8988T (cell line): ENCODE results near the gene PLEKHN1.
"Not testable (repeated sequence)": the region's sequence is repeated elsewhere in the genome, so short reads cannot be mapped to it uniquely, and the experiment has no call there.

Source experiments
- DNase-seq: peaks from one replicate; pipeline ENCODE4 v3.0.0; 2011

Gene PLEKHN1

DNA sequence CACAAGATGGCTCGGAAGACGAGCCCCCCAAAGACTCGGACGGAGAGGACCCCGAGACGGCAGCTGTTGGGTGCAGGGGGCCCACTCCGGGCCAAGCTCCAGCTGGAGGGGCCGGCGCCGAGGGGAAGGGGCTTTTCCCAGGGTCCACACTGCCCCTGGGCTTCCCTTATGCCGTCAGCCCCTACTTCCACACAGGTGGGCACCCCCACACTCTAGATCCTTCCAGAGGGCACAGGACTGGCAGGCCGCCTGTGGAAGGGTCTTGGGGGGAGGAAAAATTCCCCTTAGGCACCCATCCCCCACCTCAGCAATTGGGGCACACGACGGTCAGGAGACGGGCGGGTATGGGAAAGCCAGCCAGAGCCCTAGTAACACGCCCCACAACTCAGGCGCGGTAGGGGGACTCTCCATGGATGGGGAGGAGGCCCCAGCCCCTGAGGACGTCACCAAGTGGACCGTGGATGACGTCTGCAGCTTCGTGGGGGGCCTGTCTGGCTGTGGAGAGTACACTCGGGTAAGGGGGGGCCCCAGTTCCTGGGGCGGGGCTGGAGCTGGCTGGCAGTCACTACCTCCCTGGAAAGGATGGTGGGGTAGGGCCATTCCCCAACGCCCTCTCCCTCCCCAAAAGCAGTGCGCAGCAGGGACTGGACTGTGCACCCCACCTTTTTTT, 23.3 kb upstream of the PLEKHN1 start:
- DNase-seq, result no peak

DNA sequence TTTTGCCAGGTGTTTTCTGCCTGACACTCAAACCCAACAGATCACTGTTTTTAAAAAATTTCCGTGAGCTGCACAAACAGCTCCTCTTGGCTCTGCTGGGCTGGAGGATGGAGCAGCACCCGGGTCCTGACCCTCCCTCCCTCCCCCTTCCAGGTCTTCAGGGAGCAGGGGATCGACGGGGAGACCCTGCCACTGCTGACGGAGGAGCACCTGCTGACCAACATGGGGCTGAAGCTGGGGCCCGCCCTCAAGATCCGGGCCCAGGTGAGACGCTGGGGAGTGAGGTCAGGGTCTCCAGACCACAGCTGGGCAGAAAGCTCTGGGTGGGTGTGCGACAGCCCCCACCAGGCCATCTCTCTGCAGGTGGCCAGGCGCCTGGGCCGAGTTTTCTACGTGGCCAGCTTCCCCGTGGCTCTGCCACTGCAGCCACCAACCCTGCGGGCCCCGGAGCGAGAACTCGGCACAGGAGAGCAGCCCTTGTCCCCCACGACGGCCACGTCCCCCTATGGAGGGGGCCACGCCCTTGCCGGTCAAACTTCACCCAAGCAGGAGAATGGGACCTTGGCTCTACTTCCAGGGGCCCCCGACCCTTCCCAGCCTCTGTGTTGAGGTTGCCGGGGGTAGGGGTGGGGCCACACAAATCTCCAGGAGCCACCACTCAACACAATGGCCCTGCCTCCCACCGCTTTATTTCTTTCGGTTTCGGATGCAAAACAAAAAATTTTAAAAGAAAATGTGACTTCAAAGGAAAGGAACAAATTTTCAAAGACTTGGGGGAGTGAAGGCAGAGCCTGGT, 22.5 kb upstream of the PLEKHN1 start:
- DNase-seq, result no peak

DNA sequence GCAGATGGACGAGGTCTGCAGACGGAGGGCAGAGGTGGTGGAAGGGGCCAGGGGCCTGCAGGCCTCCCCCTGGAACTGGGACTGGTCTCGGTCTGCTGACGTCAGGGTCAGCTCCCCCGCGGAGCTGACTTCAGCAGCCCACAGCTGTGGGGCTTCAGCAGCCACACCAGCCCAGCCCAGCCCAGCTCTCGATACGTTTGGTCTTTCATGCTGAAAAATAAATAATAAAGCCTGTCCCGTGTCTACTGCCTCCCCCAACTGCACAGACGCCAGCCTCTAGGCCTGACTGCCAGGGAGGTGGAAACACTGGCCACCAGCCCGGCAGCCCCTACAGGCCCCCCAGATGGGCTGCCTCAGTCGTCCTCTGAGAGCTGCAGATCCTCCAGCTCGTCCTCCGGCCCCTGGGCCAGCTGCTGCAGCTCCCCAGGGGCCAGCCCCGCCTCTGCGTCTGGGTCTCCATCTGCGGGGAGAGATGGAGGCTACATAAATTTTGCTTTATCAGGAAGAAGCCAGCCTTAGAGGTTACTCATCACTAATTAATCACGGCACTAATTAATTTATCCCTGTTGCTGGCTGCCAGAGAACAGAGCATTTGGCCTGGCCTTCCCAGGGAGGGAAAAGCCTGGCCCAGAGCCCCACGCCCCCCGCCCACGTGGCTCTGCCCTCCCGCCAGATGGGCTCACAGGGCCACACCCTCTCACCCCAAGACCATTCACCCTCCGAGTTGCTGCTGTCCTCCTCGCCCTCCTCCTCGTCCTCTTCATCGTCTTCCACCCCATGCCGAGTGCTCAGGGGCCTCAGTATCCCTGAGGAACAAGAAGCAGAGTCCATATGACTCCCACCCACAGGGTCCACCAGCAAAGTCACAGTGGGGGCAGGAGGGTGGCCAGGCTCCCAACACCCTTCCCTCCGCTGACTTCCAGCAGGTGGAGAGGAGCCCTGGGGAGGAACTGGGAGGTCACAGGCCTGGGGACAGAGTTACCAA, 21.6 kb upstream of the PLEKHN1 start:
- no peak for DNase-seq

DNA sequence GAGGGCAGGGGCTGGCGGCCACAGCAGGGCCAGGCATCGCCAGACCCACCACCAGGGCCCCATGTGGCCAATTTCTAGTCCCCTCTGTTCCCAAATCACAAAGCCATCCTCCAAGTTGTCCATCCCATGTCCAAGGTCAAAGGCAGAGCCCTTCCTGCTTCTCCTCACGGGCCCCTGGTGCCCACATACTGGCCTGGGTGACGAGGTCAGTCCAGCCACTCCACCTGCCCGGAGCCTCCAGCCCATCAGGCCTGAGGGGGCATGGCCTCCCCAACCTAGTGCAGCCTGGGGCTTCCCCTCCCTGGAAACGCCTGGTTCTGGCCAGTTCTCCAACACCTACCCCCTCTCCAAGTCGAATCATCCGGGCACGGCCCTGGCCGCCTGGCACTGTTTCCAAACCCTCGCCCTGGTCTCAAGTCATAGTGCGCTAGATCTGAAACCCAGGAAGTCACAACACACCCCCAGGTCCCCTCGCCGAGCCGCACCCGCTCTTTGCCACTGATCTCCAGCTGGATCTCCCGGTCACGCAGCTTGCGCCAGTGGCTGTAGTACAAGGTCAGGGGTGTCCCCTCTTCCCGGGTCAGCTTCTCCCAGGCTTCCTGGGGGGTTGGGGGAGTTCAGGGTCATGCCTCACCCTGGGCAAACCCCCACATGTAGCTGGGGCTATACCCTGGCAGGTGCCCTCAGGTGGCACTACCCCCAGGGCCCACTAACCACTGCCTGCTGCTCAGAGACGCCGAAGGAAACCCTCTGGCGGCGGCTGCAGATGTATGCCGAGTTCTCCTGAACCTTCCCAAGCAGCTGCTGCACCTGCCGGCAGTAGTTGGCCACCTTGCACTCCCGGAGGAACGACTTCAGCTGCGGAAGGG, 20.4 kb upstream of the PLEKHN1 start:
- DNase-seq, result no peak

DNA sequence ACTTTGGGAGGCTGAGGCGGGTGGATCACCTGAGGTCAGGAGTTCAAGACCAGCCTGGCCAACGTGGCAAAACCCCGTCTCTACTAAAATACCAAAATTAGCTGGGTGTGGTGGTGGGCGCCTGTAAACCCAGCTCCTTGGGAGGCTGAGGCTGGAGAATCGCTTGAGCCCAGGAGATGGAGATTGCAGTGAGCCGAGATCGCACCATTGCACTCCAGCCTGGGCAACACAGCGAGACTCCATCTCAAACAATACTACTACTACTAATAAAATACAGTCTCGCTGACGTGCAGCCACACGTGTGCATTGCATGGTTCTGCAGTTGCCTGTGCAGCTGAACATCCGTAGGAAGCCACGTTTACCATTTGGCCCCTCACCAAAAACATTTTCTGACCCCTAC, 19.5 kb upstream of the PLEKHN1 start:
- DNase-seq, result not testable (repeated sequence)

DNA sequence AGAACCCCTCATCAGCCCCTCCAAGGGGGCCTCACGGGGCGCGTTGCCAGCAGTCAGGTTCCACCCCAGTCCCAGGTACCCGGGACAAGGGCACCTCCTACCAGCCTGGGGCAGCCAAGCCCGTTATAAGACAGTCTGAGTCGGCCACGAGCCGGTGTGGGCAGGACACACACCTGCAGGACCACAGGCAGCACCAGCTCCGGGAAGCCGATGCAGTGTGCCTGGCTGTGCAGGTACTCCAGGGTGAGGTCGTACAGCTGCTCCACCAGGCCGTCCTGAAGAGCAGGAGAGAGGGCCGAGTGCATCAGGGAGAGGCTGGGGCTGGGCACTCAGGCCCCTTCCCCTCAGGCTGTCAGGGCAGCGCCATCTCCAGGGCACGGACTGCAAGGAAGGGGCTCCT, 18.3 kb upstream of the PLEKHN1 start:
- DNase-seq, result no peak

DNA sequence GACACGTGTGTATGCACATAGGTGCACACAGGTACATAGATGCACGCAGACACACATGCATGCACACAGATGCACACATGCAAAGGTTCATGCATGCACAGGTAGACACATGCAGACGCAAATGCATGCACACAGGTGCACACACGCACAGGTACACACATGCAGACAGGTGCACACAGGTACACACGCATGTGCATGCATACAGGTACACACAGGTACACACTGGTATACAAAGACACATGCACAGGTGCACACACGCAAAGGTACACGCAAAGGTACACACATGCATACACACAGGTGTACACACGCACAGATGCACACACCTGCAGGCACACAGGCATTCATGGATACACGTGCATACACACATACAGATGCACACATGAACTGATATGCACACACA, 16.0 kb upstream of the PLEKHN1 start:
- no peak for DNase-seq

DNA sequence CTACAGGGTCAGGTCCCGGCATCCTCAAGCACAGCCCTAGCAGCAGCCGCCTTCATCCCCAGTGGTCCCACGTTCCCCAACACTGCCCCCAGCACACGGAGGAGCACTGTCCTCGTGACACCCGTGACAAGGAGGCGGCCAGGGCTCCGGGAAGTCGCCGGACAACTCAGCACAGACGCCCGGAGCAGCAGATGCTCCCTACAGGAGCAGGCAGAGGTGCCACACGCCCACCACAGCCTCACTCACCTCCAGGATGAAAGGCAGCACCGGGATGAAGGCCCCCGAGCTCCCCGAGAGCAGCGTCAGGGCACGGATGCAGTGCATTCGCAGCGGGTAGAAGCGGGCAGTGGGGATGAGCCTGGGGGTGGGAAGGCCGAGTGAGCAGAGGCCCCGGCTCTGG, 15.4 kb upstream of the PLEKHN1 start:
- DNase-seq, result no peak

DNA sequence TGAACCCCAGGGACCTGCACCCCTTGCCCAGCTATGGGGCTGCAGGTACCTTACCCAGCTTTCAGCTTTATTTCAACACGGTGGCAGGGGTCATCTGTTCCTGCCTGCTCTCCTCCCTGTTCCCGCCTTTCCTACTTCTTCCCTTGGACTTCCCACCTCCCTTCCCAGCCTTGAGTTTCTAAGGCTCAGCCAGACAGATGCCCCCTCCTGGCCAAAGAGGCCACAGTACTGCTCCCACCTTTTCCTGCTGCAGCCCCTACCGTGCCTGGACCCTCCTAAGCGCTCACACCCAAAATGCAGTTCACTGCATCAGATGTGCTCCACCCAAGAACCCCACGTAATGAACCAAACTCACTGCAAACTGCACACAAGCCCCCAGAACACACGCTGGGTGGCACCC, 14.9 kb upstream of the PLEKHN1 start:
- no peak for DNase-seq

DNA sequence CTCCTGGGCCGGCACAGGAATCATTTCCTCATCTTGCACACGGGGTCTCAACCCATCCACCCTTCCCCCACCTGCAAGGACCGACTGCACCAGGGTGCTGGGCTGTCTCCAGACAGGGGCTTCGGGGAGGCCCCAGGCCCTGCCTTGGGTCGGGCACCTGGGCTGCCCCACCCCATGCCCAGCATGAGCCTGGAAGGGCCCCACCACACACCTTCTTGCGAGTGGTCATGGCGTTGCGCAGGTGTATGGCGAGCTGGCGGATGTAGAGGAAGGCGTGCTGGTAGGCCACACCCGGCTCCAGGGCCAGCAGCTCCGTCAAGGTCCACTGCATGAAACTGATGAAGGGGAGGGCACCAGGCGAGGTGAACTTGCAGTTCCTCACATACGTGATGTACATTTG, 14.1 kb upstream of the PLEKHN1 start:
- no peak for DNase-seq

DNA sequence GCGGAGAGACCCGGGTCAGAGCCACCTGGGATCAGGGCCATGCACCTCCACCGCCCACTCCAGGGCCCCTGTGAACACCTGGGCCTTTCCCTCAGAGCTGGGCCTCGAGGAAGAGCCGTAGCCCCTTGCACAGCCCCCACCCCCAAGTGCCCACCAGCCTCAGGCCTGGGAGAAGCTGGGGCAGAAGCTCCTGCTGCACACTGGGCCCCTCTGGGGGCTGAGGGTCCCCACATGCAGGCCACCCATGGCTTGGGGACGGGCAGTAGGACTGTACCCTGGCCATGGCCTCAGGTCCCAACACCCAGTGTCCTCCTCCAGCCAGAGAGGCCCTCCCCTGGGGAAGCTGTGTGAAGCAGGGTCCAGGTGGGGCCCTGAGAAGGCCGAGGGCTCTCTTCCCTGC, 13.7 kb upstream of the PLEKHN1 start:
- DNase-seq, result no peak

DNA sequence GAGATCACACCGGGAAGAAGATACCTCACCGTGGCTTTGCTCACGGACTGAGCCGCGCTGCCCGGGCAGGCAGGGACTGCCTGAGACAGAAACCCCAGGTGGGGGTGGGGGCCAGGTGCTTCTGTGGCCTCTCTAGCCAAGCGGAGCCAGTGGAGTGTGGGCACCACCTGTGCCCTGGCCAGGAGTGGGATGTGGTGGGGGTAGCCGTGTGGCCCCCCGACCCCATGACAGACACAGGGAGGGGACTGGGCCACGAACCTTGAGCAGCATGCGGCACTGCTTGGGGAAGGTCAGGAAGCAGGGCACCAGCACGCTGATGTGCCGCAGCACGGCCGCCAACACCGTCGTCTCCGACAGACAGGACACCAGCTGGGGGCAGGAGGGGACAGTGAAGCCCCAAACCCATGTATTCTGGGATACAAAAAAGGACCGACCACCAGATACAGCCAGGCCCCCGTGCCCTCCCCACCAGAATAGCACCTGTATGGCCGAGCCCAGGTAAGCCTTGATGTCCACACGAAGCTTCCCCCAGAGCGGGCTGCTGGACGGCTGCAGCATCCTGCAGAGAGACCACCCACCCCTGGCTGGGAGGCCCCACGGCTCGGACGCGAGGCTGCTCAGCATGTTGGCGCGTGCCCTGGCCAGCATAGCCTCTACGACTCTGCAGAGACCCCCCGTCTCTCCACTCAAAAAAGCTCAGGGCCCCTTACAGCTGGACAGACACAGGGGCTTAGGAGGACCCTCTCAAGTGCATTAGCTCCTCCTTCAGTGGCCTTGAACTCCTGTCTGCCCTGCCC, 12.6 kb upstream of the PLEKHN1 start:
- no peak for DNase-seq

DNA sequence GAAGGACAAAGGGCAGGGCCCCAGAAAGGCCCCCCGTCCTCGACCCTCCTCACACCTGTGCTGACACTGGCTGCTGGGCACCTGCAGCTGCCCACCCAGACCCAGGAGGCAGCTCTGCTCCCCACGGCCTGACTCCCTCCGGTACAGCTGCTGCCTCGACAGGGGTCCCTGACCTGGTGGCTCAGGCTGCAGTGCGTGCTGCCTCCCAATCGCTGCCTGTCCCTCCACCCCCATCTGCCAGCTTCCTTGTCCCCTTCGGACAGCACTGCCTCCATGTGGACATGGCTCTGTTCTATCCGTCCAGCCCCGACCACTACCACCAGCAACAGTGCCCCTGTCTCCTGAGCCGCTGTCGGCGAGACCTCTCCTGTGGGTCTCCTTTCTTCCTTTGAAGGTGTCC, 11.4 kb upstream of the PLEKHN1 start:
- no peak for DNase-seq

DNA sequence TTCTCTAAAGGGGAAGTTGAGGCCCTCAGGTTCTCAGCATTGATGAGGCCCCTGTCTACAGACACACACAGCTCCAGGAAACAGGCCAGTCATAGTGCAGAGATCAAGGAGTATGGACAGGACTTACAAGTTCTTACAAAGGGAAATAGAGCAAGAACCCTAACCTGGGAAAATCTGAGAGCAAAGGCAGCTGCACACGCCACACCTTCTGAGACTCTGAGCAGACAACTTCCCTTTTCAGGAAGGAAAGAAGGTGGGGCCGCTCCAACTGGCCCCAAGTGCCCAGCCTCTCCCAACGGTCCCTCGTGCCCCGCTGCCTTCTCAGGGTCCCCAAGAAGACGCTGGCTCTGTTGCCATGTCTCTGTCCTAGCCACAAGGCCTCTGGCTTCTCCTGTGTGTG, 10.8 kb upstream of the PLEKHN1 start:
- no peak for DNase-seq

DNA sequence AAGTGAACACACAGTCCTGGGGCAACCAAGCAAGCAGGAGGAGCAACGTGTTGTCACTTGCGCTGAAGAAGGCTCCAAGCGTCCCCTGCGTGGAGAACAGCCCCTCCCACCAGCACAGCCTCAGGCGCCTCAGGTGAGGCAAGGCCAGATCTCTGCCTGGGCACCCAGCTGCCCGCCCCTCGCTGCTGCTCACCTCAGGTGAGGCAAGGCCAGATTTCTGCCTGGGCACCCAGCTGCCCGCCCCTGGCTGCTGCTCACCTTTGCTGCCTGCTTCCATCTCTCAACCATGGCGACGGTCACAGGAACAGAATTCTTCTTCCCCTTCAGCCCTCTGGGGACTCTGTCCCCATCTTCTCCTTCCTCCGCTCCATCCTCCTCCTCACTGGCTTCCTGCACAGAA, 9.6 kb upstream of the PLEKHN1 start:
- no peak for DNase-seq

DNA sequence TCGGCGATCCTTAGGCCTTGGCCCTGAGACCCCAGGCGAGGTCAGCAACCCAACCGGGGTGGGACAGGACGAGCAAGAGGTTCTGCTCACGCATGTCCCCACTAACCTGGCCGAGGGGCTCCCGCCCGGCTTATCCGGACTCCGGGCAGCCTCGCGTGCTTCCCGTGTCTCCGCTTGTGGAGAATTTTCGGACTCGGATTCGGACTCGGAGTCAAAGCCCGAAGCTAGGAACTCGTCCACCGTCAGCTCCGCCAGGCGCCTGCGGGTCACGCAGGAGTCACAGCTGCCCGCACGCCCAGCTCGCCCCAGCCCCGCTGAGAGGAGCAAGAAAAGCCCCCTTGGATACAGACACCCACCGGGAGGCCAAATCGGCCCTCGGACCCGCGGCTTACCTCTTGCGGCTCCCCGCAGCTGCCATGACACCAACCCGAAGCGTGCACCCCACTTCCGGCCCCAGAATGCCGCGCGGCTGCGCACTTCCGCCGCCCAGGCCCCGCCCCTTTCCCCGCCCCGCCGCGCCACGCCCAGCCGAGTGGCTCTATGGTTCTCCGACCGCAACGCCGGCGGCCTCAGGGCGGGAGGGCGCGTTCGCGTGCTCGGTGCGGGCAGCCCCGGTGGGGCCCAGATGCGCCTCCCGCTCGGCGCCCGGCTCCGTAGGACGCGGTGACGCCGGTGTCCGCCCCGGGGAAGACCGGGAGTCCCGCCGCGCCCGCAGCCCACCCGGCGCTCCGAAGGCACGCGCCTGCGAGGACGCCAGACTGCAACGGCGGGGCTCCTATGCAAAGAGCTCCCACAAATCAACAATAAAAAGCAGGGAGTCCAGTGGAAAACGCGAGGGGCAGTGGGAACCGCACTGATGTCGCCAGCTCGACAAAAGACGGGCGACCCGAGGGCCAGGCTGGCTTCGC, 7.2 kb upstream of the PLEKHN1 start, which contains the start of gene NOC2L:
Gene NOC2L (minus strand): TSS at position 434 of the 908 bp plus-strand sequence. CDS start 16 bp downstream, at position 418.
- peak; percentile 72 for DNase-seq

DNA sequence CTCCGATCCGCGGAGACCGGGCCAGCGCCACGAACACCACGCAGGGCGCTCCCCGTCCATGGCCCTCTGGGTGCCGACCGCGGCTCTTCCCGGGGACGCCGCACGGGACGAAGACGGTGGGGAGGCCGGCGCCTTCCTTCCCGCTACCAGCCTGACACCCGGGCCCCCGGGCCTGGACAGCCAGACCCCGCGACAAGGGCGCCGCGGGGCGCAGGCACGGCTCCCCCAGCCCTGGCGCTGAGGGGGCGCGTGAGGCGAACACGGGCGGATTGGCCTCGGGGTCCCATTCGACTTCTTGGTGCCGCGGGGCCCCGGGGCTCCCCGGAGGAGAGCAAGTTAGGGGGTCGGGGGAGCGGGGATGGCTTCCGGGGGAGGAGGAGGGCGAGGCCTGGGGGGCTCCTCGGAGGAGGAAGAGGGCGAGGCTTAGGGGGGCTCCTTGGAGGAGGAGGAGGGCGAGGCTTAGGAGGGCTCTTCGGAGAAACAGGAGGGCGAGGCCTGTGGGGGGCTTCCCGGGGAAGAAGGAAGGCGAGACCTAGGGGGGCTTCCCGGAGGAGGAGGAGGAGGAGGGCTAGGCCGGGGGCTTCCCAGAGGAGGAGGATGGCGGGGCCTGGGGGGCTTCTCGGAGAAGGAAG, 6.4 kb upstream of the PLEKHN1 start:
- DNase-seq, result no peak

DNA sequence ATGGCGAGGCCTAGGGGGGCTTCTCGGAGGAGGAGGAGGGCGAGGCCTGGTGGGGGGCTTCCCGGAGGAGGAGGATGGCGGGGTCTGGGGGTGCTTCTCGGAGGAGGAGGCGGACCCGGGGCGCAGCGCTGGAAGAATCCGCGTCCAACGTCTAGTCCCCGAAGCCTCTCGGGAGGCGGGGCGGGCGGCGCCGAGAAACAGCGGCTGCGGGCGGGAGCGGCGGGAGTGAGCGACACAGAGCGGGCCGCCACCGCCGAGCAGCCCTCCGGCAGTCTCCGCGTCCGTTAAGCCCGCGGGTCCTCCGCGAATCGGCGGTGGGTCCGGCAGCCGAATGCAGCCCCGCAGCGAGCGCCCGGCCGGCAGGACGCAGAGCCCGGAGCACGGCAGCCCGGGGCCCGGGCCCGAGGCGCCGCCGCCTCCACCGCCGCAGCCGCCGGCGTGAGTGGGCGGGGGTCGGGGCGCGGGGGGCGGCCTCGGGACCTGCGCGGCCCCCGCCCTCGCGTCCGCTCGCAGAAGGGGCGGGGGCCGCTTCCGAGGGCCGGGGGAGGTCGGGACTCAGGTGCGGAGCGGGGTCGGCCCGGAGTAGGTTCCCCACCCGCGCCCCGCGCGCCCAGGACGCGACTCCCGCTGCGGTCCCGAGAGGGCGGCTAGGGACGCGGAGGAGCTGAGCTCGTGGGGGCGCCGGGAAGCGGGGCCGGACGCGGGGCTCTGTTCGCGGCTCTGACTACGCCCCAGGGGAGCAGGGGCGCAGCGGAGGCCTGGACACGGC, 5.7 kb upstream of the PLEKHN1 start, which contains the start of gene KLHL17:
Gene KLHL17 (plus strand): TSS at position 222 of the 769 bp plus-strand sequence. CDS start 110 bp downstream, at position 332.
- peak; percentile 91 for DNase-seq
